Dedifferentiated amniotic fluid mesenchymal stem cell (primary cell): ENCODE results near the gene CTNNBIP1.
"Not testable (repeated sequence)": the region's sequence is repeated elsewhere in the genome, so short reads cannot be mapped to it uniquely, and the experiment has no call there.

Experiments
- DNase-seq: peaks from one replicate; pipeline ENCODE4 v3.0.0-alpha.2; 2016; ENCODE audit errors: extremely low spot score

Gene CTNNBIP1

DNA sequence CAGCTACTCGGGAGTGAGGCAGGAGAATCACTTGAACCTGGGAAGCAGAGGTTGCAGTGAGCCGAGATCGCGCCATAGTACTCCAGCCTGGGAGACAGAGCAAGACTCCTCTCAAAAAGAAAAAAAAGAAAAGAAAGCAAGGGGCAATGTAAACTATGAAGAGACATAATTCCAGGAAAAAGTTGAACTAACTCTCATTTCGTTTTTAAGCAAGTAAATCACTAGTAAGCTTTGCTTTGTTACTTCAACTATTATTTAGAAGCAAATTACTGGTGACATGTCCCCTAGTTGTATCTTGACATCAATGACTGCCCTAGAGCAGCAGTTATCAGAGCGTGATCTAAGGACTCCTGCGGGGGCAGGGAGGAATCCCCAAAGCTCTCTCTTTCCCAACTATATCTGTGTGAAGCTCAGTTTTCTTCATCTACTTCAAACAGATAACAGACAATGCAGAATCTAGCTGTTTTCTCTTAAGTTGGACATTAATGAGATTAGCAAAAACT lies 105.0 kb downstream of the CTNNBIP1 start:
- DNase-seq, result no peak

DNA sequence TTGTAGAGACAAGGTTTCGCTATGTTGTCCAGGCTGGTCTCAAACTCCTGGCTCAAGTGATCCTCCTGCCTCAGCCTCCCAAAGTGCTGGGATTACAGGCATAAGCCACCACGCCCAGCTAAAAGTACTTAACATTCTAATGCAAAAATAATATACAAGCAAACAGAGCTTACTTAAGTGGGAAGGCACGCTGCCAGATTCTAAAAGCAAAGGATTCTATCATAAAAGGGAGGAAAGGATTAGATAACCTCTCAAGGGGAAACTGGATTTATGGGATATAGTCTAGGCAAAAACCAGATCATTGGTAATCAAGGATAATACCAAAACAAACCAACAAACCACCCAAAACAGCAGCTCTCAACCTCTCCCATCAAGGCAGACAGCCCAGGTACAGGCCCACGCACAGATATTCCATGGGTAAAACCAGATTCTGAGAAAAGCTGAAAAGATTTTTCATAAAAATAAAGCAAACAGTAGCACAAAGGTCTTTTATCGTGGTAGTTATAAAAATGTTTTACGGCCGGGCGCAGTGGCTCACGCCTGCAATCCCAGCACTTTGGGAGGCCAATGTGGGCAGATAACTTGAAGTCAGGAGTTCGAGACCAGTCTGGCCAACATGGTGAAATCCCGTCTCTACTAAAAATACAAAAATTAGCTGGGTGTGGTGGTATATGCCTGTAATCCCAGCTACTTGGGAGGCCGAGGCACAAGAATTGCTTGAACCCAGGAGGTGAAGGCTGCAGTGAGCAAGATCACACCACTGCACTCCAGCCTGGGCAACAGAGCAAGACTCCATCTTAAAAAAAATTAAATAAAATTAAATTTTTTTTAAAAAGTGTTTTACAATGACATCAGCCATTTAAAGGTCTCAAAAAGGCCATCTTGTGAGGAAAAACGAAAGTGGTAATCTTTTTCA lies 106.8 kb downstream of the CTNNBIP1 start:
- DNase-seq, result not testable (repeated sequence)

DNA sequence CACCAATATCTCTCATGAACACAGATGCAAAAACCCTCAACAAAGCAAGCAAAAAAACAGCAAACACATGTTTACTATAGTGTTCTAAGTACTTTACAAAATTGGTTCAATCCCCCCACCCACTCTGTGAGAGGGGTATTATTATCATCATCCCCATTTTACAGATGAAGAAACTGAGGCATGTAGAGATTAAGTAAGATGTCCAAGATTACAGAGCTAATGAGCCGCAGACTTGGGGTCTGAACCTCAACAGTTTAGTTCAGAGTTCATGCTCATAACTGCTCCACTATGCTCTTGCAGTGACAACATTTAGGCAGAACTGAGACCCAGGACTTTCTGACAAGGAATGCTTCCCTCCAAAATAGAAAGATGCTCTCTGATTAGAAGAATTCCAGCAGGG lies 108.2 kb downstream of the CTNNBIP1 start:
- no peak for DNase-seq
